ENCODE results near the gene DNMT3A. TPM values are rescaled to one million over a fixed set of nuclear protein-coding genes. Genes with fewer than 3 reads are reported as not detected.
A peak's percentile ranks its signal among the peaks of the same experiment; 100 is the strongest.
"Not testable (repeated sequence)": the region's sequence is repeated elsewhere in the genome, so short reads cannot be mapped to it uniquely, and the experiment has no call there.

Gene DNMT3A
- total RNA-seq, 3 donors from 2014 or later, result 89.2 to 106 (median 103) TPM

DNA sequence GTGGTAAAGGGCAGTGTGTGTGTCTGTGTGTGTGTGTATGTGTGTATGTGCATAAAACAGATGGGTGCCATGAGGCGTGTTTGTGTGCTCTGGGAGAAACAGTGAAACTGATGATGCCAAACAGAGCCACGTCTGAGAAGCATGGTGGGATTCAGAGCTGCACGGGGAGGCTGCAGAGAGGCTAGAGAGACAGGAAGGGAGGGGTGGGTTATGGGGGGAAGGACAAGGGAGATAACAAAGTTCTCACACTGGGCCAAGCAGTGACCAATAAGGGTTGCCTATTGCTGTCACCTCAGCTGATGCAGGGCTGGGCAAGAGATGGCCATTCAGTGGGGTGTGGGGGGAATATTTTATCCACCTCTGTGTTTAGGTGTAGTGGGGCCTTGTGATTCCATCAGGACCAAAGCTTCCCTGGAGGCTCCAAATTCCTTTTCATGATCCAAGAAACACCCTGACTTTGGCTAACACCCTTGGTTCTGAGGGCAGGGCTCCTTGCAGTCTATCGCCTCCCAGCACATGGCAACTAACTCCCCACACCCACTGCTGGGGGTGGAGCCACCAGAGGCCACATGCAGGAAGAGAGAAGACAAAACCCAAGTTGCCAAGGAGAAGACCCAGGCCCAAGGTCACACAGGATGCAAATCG, 119.1 kb downstream of the DNMT3A start:
- H3K36me3 Mint-ChIP-seq (ENCODE audit: insufficient read depth), result no peaks in the 10 kb centered on the region
- H3K27me3 Mint-ChIP-seq (ENCODE audit: low read depth), result no peaks in the 10 kb centered on the region
- H3K4me3 Mint-ChIP-seq, result no peak overlapping the region
- H3K4me1 Mint-ChIP-seq (ENCODE audit: low read depth), result peaks cover 2% of the 10 kb centered on the region
- ATAC-seq, result no peak
- H3K9me3 Mint-ChIP-seq, result no peaks in the 10 kb centered on the region
- no peak for DNase-seq

DNA sequence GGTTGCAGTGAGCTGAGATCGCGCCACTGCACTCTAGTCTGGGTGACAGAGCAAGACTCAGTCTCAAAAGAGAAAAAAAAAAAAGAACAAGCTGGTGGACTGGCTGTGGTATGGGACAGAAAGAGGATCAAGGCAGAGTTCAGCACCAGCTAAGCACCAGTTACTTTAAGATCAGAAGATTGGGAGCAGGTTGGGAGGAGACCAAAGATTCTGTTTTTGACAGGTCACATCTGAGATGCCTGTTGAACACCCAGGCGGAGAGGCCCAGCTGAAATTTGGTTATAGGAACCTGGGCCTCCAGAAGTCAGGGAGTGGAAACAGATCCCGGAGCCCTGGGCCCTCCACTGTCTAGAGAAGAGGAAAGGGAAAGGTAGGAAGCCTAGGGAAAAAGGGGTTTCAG, 120.1 kb downstream of the DNMT3A start:
- DNase-seq (no peak), ATAC-seq (no peak)
- H3K9me3 Mint-ChIP-seq, result no peaks in the 10 kb centered on the region
- H3K36me3 Mint-ChIP-seq (ENCODE audit: insufficient read depth), result no peaks in the 10 kb centered on the region
- H3K4me1 Mint-ChIP-seq (ENCODE audit: low read depth), result peaks cover 2% of the 10 kb centered on the region
- H3K27me3 Mint-ChIP-seq (ENCODE audit: low read depth), result no peaks in the 10 kb centered on the region
- H3K4me3 Mint-ChIP-seq, result peak overlapping the region; percentile 7

DNA sequence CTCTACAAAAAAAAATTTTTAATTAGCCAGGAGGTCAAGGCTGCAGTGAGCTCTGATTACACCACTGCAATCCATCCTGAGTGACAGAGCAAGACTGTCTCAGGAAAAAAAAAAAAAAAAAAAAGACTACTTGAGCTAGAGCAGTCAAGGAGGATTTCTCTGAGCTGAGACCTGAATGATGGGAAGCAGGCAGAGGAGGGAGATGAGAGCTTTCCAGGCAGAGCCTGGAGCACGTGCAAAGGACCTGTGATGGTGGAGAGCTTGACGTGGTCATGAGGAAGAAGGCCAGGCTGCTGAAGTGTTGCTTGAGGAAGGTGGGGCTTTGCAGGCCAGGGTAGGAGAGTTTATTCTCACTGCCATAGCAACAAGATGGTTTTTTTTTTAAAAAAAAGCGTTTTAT, 121.4 kb downstream of the DNMT3A start:
- ATAC-seq (no peak), DNase-seq (no peak)
- Mint-ChIP-seq H3K4me3 (no peak overlapping the region), H3K27me3 (ENCODE audit: low read depth) (no peaks in the 10 kb centered on the region), H3K36me3 (ENCODE audit: insufficient read depth) (no peaks in the 10 kb centered on the region), H3K4me1 (ENCODE audit: low read depth) (peaks cover 3% of the 10 kb centered on the region), H3K9me3 (no peaks in the 10 kb centered on the region)

DNA sequence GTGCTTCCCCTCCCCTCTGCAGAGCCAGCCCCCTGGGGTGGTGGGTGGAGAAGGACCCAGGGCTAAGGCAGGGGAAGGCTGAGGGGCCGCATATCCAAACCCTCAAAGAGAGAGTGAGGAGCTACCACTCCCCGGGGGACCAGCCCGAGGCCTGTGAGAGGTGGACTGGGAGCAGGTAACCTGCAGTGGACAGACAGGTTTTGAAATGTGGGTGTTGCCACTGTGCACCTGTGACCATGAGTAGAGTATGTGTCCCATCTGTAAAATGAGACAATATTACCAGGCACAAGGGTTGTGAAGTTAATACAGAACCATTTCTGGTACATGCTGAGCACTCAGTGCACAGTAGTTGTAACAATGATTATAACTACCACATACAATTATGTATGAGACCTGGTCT, 122.1 kb downstream of the DNMT3A start:
- H3K27me3 Mint-ChIP-seq (ENCODE audit: low read depth), result no peaks in the 10 kb centered on the region
- no peak overlapping the region for H3K4me3 Mint-ChIP-seq
- no peaks in the 10 kb centered on the region for H3K9me3 Mint-ChIP-seq
- DNase-seq (no peak), ATAC-seq (no peak)
- no peaks in the 10 kb centered on the region for H3K36me3 Mint-ChIP-seq (ENCODE audit: insufficient read depth)
- peaks cover 3% of the 10 kb centered on the region for H3K4me1 Mint-ChIP-seq (ENCODE audit: low read depth)

DNA sequence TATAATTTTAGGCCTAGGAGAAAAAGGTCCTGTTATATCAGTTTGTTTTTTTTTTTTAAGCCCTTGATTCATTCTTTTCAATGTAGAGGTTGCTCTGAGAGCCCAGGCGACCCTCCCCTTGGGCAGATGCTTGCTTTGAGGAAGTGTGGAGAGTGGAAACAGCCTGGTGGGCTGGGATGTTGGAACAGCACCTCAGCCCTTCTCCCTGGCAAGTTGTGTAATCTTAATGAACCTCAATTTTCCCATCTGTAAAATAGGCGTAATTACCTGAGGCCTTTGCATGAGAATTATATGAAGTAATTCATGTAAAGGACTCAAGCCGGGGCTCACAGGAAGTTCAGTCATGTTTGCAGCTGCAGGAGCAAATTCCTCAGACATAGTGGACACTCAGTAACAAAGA, 123.6 kb downstream of the DNMT3A start:
- ATAC-seq (no peak), DNase-seq (no peak)
- H3K4me3 Mint-ChIP-seq, result no peak overlapping the region
- H3K27me3 Mint-ChIP-seq (ENCODE audit: low read depth), result no peaks in the 10 kb centered on the region
- H3K4me1 Mint-ChIP-seq (ENCODE audit: low read depth), result peaks cover 3% of the 10 kb centered on the region
- H3K9me3 Mint-ChIP-seq, result no peaks in the 10 kb centered on the region
- H3K36me3 Mint-ChIP-seq (ENCODE audit: insufficient read depth), result no peaks in the 10 kb centered on the region

DNA sequence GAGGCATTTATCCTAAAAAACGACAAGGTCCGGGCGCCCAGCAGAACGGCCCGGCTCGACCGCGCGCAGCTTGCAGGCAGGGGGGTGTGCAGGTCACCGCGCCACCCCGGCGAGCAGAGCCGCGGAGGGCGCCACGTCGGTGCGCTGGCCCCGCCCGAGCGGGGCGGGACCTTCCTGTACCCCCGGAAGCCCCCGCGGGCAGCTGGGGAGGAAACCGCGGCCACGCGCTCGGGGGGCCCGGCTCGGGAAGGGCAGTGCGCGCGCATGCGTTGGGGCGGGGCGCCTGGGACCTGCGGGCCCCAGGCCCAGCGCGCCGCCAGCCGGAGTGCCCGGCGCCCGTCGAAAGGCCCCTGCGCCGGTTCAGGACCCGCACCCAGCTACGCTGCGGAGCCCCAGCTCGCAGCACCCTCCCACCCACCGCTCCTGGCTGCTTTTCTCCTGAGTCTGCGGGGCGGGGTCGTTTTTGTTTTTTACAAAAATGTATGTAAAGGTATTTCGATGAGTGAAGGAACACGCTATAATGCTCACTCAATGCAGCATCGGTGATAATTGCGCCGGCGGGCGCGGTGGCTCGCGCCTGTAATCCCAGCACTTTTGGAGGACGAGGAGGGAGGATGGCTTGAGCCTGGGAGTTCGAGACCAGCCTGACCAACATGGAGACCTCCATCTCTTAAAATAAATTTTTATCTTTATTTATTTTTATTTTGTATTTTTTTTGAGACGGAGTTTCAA, 125.6 kb downstream of the DNMT3A start:
- peak; percentile 93 to 96 for ATAC-seq
- peak; percentile 80 for DNase-seq
- Mint-ChIP-seq H3K27me3 (ENCODE audit: low read depth) (no peaks in the 10 kb centered on the region), H3K36me3 (ENCODE audit: insufficient read depth) (no peaks in the 10 kb centered on the region), H3K4me3 (peak overlapping the region; percentile 72), H3K9me3 (no peaks in the 10 kb centered on the region), H3K4me1 (ENCODE audit: low read depth) (peaks cover 10% of the 10 kb centered on the region)

DNA sequence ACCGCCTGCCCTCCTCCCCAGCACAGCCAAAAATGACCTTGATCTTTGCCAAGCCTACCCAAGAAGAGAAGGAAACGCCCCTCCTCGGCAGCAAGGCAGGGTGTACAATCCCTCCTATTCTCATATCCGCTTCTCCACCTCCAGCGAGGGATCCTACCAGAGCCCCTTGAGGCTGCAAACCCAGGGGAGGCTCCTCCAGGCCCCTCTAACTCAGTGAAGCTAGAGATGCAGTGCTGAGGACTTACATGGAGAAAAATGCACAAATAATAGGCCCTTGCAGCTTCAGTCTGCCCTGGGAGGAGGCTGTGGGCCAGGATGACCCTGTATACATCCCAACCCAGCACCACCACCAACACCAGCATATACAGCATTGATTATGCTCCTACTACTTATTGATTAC, 126.5 kb downstream of the DNMT3A start:
- H3K36me3 Mint-ChIP-seq (ENCODE audit: insufficient read depth), result no peaks in the 10 kb centered on the region
- DNase-seq, result no peak
- H3K4me1 Mint-ChIP-seq (ENCODE audit: low read depth), result peaks cover 15% of the 10 kb centered on the region
- H3K9me3 Mint-ChIP-seq, result no peaks in the 10 kb centered on the region
- H3K27me3 Mint-ChIP-seq (ENCODE audit: low read depth), result no peaks in the 10 kb centered on the region
- H3K4me3 Mint-ChIP-seq, result peak overlapping the region; percentile 72
- no peak for ATAC-seq

DNA sequence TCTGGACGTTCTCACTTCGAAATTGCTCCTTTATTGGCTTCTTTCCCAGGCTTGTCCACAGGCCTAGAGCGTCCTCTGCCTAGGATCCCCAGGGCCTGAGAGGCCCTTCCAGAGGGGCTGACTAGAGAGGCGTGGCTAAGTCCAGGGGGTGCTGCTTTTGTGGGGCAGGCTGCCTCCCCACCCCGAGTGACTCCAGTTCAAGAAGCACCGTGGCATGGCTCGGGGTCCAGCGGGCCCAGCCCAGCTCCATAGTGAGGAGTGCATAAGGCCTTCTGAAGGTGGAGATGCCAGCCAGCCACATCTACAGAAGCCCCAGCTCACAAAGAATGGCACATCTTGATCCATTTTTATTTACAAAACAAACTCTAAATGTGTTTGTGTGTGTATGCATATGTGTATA, 128.5 kb downstream of the DNMT3A start:
- Mint-ChIP-seq H3K9me3 (no peaks in the 10 kb centered on the region), H3K27me3 (ENCODE audit: low read depth) (no peaks in the 10 kb centered on the region), H3K36me3 (ENCODE audit: insufficient read depth) (no peaks in the 10 kb centered on the region), H3K4me3 (no peak overlapping the region), H3K4me1 (ENCODE audit: low read depth) (peaks cover 24% of the 10 kb centered on the region)
- ATAC-seq, result no peak
- no peak for DNase-seq

DNA sequence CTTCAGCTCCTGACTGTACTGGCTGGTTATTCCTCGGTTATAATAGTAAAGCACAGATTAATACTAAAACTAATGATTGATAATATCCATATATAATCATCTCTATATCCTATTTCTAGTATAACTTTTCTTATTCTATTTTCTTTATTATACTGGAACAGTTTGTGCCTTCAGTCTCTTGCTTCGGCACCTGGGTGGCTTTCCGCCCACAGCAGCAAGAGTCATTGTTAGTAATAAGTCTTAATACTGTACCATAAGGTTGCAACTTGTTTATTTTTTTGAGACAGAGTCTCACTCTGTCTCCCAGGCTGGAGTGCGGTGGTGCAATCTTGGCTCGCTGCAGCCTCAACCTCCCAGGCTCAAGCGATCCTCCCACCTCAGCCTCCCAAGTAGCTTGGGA, 130.8 kb downstream of the DNMT3A start:
- ATAC-seq; H3K9me3 Mint-ChIP-seq; H3K4me3 Mint-ChIP-seq; H3K36me3 Mint-ChIP-seq (ENCODE audit: insufficient read depth); H3K27me3 Mint-ChIP-seq (ENCODE audit: low read depth); DNase-seq: not testable (repeated sequence)
- peaks cover 26% of the 10 kb centered on the region for H3K4me1 Mint-ChIP-seq (ENCODE audit: low read depth)

DNA sequence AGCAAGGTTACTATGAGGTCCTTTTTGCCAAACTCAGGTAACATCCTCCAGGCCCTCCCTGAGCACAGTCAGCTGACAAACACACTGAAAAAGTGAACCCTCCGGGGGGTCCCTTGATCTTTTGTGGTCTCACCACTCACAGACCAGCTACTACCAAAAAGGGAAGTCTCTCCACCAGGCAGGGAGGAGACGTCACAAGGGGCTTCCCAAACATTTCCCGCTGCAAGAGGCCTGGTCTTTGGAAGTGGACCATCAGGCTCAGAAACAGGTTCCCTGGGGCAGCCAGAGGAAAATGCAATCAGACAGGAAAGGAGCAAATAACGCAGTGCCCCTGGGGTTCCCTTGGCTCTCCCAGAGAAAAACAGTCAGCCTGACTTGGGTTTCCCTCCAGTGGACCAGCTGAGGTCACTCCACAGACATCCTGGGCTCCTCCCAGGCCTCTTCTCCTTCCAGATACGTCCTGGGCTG, 134.6 kb downstream of the DNMT3A start:
- Mint-ChIP-seq H3K4me3 (no peak overlapping the region), H3K27me3 (ENCODE audit: low read depth) (no peaks in the 10 kb centered on the region), H3K36me3 (ENCODE audit: insufficient read depth) (no peaks in the 10 kb centered on the region), H3K9me3 (no peaks in the 10 kb centered on the region), H3K4me1 (ENCODE audit: low read depth) (peaks cover 23% of the 10 kb centered on the region)
- DNase-seq, result no peak
- no peak for ATAC-seq

DNA sequence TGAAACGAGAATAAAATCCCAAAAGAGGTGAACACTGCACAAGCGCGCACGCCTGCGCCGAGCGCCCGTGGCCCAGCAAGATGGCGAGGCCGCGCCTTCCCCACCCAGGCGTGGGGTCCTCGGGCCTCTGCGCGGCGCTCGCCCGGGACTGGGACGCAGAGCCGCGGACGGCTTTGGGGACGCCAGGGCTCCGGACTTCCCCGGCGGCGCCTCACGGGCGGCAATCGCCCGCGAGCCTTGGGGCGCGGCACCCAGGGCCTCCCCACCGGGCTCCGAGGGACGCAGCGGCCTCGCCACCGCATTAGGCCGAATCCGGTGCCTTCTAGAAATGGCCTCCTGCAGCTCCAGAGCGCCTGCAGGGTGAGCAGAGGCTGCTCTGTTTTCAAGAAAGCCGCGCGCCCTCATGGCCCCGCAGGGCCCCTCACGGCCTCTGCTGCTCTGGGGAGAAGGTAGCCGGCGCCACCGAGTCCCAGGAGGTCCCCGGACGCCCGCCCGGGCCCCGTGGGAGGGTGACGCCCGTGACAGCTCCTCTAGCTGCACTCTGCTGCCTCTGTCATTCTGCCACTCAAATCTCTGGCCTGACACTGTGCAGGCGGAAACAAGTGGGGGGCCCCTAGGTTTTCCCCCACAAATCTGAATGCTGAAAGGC, 137.4 kb downstream of the DNMT3A start:
- ATAC-seq (peak; percentile 55 to 69), DNase-seq (no peak)
- Mint-ChIP-seq H3K4me3 (no peak overlapping the region), H3K36me3 (ENCODE audit: insufficient read depth) (no peaks in the 10 kb centered on the region), H3K27me3 (ENCODE audit: low read depth) (no peaks in the 10 kb centered on the region), H3K9me3 (no peaks in the 10 kb centered on the region), H3K4me1 (ENCODE audit: low read depth) (peaks cover 12% of the 10 kb centered on the region)

DNA sequence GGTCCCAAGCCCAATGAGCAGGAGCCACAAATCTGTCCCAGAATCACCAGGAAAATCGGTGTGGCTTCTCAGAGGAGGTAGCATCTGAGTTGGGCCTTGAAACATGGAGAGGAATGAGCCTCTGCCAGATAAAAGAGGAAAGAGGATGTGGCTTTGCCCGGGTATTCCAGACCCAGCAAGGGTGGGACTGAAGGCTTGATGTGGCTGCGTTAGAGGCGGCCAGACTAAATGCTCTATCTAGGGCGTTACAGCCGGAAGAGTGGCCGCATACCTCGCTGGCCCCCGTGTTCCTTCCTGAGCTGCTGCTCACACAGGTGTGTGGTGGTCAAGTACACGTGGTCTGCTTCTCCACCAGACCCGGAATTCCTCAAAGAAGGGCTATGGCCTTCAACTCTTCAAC, 139.4 kb downstream of the DNMT3A start:
- DNase-seq (no peak), ATAC-seq (no peak)
- Mint-ChIP-seq H3K4me3 (no peak overlapping the region), H3K36me3 (ENCODE audit: insufficient read depth) (no peaks in the 10 kb centered on the region), H3K9me3 (no peaks in the 10 kb centered on the region), H3K27me3 (ENCODE audit: low read depth) (no peaks in the 10 kb centered on the region), H3K4me1 (ENCODE audit: low read depth) (peaks cover 10% of the 10 kb centered on the region)

DNA sequence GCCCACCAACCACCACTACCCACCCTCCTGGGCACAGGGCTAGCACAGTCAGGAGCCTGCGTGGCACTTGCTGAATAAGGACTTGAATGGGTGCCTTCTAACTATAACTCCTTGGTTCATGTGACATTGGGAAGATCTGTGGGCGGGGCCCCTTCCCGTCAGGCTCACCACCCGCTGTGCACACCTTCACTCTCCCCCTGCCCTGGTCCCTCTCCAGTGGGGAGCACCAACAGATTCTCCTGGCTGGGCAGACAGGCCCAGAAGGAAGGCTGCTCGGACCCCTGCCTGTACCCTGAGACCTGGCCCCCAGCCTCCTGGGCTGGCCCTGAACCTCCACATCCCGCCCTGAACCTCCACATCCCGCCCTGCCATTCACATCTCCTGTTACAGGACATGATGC, 139.9 kb downstream of the DNMT3A start:
- Mint-ChIP-seq H3K27me3 (ENCODE audit: low read depth) (no peaks in the 10 kb centered on the region), H3K4me1 (ENCODE audit: low read depth) (peaks cover 10% of the 10 kb centered on the region), H3K36me3 (ENCODE audit: insufficient read depth) (no peaks in the 10 kb centered on the region), H3K9me3 (no peaks in the 10 kb centered on the region), H3K4me3 (no peak overlapping the region)
- no peak for DNase-seq
- ATAC-seq, result no peak

DNA sequence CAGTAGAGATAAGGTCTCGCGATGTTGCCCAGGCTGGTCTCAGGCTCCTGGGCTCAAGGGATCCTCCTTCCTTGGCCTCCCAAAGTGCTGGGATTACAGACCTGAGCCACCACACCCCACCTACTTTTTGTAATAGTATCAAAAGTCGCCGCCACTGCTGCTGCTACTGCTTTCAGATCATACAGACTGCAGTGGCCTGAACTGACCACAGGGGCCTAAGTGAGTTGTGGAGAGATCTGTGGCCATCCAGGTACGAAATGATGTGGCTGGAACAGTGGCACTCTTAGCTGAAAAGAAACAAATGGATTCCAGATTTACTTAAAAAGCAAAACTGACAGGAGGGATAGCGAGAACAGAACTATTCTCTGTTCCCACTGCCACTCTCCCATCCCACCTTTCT, 140.5 kb downstream of the DNMT3A start:
- no peaks in the 10 kb centered on the region for H3K9me3 Mint-ChIP-seq
- no peaks in the 10 kb centered on the region for H3K36me3 Mint-ChIP-seq (ENCODE audit: insufficient read depth)
- H3K4me3 Mint-ChIP-seq, result no peak overlapping the region
- ATAC-seq (no peak), DNase-seq (no peak)
- H3K4me1 Mint-ChIP-seq (ENCODE audit: low read depth), result peaks cover 10% of the 10 kb centered on the region
- H3K27me3 Mint-ChIP-seq (ENCODE audit: low read depth), result no peaks in the 10 kb centered on the region

DNA sequence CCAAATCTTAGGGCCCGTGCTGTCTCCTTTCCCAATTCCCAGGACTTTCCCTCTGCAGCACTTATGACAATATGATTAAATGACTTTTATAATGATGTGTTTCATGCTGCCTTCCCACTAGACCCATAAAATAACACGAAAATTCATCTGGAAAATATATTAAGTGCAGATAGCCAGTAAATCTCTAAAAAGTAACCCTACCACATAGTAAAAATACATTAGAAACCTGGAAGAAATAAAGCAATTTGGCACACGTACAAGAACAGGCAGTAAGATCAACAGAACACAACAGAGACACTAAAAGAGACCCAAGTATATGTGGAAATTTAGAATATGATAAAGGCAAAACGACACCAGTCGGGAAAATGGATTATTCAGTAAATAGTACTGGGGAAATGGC, 143.1 kb downstream of the DNMT3A start:
- peaks cover 10% of the 10 kb centered on the region for H3K4me1 Mint-ChIP-seq (ENCODE audit: low read depth)
- H3K27me3 Mint-ChIP-seq (ENCODE audit: low read depth), result no peaks in the 10 kb centered on the region
- H3K4me3 Mint-ChIP-seq, result no peak overlapping the region
- no peaks in the 10 kb centered on the region for H3K9me3 Mint-ChIP-seq
- no peak for DNase-seq
- no peaks in the 10 kb centered on the region for H3K36me3 Mint-ChIP-seq (ENCODE audit: insufficient read depth)
- no peak for ATAC-seq

Data from activated T-cell treated with anti-CD3 and anti-CD28 coated beads, Interleukin-2, amount 50 U/mL, for 4 hours (primary cell).